Keratinocyte (primary cell): ENCODE data around the gene OGA. TPM values are rescaled to one million over a fixed set of nuclear protein-coding genes. Genes with fewer than 3 reads are reported as not detected.

Experiments used
- DNase-seq: peaks from one replicate; pipeline ENCODE4 v3.0.0-alpha.2; 2011; ENCODE audit warnings: low read depth, missing footprints, low spot score
- FAIRE-seq: peaks from 2 replicates; lab custom pipeline; 2011; peaks lifted over from hg19 to GRCh38; lab: Jason Lieb, UNC
- H2AFZ ChIP-seq: 2 replicates; pipeline ENCODE4 v1.6.0; 2012; ENCODE audit warnings: low read length, control low read depth, inconsistent platforms; ENCODE audit not compliant: control insufficient read depth
- H3K27ac ChIP-seq: 2 replicates; pipeline ENCODE4 v1.5.1; 2011; ENCODE audit warnings: low read length; ENCODE audit not compliant: control insufficient read depth, insufficient read depth
- H3K27me3 ChIP-seq: 3 replicates; pipeline ENCODE4 v1.6.0; 2011; ENCODE audit warnings: low read length; ENCODE audit not compliant: control insufficient read depth, insufficient read depth; ENCODE audit errors: extremely low read depth
- H3K36me3 ChIP-seq, 2 experiments: 2 replicates in 1 of 2; 3 replicates in 1 of 2; pipeline ENCODE4 v1.5.1; 2011; ENCODE audit warnings: low read length in 2 of 2, mild to moderate bottlenecking in 1 of 2; ENCODE audit not compliant: control insufficient read depth in 2 of 2, insufficient read depth in 2 of 2; ENCODE audit errors: extremely low read depth in 1 of 2
- H3K4me1 ChIP-seq: 3 replicates; pipeline ENCODE4 v1.5.1; 2011; ENCODE audit warnings: low read length; ENCODE audit not compliant: control insufficient read depth, insufficient read depth; ENCODE audit errors: extremely low read depth
- H3K4me2 ChIP-seq: 3 replicates; pipeline ENCODE4 v1.6.0; 2011; ENCODE audit warnings: low read depth, low read length; ENCODE audit not compliant: control insufficient read depth, insufficient read depth; ENCODE audit errors: extremely low read depth
- H3K4me3 ChIP-seq, 3 experiments: fragments of 200-600 bp in 1 of 3; sonication (generic) in 1 of 3; 2 replicates in 2 of 3; 3 replicates in 1 of 3; pipeline ENCODE4 v1.5.1; 2011 to 2016; ENCODE audit warnings: low read length in 3 of 3, mild to moderate bottlenecking in 3 of 3, control low read depth in 2 of 3, inconsistent platforms in 1 of 3, low read depth in 1 of 3, mixed read lengths in 1 of 3, mixed run types in 1 of 3, moderate library complexity in 1 of 3; ENCODE audit not compliant: control insufficient read depth in 2 of 3, insufficient read depth in 2 of 3; ENCODE audit errors: extremely low read depth in 1 of 3
- H3K79me2 ChIP-seq: 2 replicates; pipeline ENCODE4 v1.6.0; 2012; ENCODE audit warnings: low read length; ENCODE audit not compliant: control insufficient read depth, insufficient read depth
- H3K9ac ChIP-seq: 3 replicates; pipeline ENCODE4 v1.6.0; 2011; ENCODE audit warnings: low read length; ENCODE audit not compliant: control insufficient read depth, insufficient read depth; ENCODE audit errors: extremely low read depth
- H3K9me1 ChIP-seq: 3 replicates; pipeline ENCODE4 v1.6.0; 2011; ENCODE audit warnings: low read length; ENCODE audit not compliant: control insufficient read depth, insufficient read depth; ENCODE audit errors: extremely low read depth
- H3K9me3 ChIP-seq: 2 replicates; pipeline ENCODE4 v1.5.1; 2012; ENCODE audit warnings: low read depth, low read length; ENCODE audit not compliant: control insufficient read depth
- H4K20me1 ChIP-seq: 3 replicates; pipeline ENCODE4 v1.6.0; 2011; ENCODE audit warnings: low read length; ENCODE audit not compliant: control insufficient read depth, insufficient read depth; ENCODE audit errors: extremely low read depth
- EZH2 ChIP-seq: IDR thresholded peaks from one replicate; pipeline ENCODE4 v1.6.1; 2012; ENCODE audit warnings: inconsistent platforms, mild to moderate bottlenecking, low read length, moderate library complexity
- dilution Hi-C: fragments of 300-500 bp; cut with MboI; formaldehyde crosslinking; loops from one replicate; pipeline ENCODE4 v1.7.0; 2020; ENCODE audit warnings: low sequenced_read_pairs; ENCODE audit not compliant: extremely low pct_ligation_motif_present
- polyA plus RNA-seq, 5 experiments: library from polyadenylated mRNA; depleted of rRNA in 3 of 5; stranded (reverse) in 3 of 5; stranded (forward) in 1 of 5; unstranded in 1 of 5; fragments of >200 nt; gene quantifications; 1 replicate in 1 of 5; 2 replicates in 3 of 5; 3 replicates in 1 of 5; pipeline versions ENCODE4 v1.2.1 to v1.2.3, GENCODE V29; 2011 to 2012; ENCODE audit warnings: missing spikeins in 2 of 5, low read depth in 1 of 5, low replicate concordance in 1 of 5
- TF ChIP-seq, protein P1 (sequence below), 3 experiments: IDR thresholded peaks in 1 of 3; conservative IDR thresholded peaks in 1 of 3; optimal IDR thresholded peaks in 1 of 3; 2 replicates in 2 of 3; 3 replicates in 1 of 3; pipeline versions ENCODE3 to v1.5.1; 2011; ENCODE audit warnings: low read length in 3 of 3, mild to moderate bottlenecking in 3 of 3, moderate library complexity in 2 of 3, control low read depth in 1 of 3, inconsistent platforms in 1 of 3; ENCODE audit not compliant: insufficient read depth in 2 of 3; ENCODE audit errors: extremely low read depth in 1 of 3

OGA gene
- polyA plus RNA-seq, 1 donor (not counting 4 experiments of a cell fraction or from before 2014, with no cell fraction given), result 104 TPM

DNA sequence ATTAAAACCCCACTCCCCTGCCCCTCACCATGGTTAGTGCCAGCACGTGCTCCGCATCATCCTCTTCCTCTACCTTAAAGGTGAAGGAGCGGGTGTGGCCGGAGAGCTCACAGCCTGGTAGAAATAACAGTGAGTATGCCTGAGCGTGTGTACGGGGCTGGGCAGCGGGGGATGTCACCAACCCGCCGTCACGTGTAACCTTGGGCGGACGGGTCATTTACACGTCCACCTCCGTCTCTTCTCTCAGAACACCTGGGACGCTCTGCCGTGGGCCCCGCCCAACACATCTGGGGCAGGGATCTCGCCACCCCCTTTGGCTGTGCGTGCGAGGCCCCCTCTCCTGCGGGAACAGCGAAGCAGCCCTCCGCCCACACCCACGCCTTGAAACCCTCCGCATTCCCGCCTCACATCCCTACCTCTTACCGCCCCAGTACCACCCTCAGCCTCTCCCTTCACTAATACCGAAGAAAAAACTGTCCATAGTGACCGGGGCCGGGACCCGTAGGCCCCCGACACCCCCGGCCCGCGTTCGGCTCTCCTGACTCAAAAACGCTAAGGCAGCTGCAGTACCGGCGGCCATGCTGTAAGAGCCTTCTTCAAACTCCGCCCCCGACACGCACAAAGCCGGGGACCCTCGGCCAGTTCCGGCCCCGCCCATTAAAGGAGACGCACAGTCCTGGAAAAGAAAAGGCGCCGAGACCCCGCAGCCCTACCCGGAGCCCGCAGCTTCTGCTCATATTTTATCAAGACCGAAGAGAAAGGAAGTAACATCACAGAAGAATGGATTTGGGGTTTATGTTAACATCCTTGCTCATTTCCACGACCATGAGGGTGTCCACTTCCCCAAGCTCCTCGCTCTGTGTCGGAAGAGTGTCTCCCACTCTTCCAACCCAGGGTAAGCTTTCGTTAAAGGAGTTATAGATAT lies 35.2 kb downstream of the OGA start, which contains the start of gene NPM3:
NPM3 (minus strand) TSS at position 636 of the 925 bp plus-strand sequence; CDS start at position 580, 56 bp downstream.
- DNase-seq, result no peak
- Histone ChIP-seq H3K4me3 (peak within 1 kb of the TSS; percentile 74 to 88 (median 86)), H3K4me2 (peak within 1 kb of the TSS; percentile 94), H3K27me3 (peaks cover 12% of the 10 kb centered on the region), H3K79me2 (peaks cover 11% of the 10 kb centered on the region), H3K9ac (peak within 1 kb of the TSS; percentile 94), H3K36me3 (peaks cover 17 to 25% of the 10 kb centered on the region in 2 experiments), H4K20me1 (peaks cover 17% of the 10 kb centered on the region), H2AFZ (peak within 1 kb of the TSS; percentile 86), H3K9me1 (no peaks in the 10 kb centered on the region), H3K9me3 (no peaks in the 10 kb centered on the region), H3K27ac (peak within 1 kb of the TSS; percentile 74), H3K4me1 (peaks cover 51% of the 10 kb centered on the region)
- dilution Hi-C loops, result no loop called here
- no peak for FAIRE-seq
- TF ChIP-seq EZH2, result no peak
- TF ChIP-seq, protein P1, sequence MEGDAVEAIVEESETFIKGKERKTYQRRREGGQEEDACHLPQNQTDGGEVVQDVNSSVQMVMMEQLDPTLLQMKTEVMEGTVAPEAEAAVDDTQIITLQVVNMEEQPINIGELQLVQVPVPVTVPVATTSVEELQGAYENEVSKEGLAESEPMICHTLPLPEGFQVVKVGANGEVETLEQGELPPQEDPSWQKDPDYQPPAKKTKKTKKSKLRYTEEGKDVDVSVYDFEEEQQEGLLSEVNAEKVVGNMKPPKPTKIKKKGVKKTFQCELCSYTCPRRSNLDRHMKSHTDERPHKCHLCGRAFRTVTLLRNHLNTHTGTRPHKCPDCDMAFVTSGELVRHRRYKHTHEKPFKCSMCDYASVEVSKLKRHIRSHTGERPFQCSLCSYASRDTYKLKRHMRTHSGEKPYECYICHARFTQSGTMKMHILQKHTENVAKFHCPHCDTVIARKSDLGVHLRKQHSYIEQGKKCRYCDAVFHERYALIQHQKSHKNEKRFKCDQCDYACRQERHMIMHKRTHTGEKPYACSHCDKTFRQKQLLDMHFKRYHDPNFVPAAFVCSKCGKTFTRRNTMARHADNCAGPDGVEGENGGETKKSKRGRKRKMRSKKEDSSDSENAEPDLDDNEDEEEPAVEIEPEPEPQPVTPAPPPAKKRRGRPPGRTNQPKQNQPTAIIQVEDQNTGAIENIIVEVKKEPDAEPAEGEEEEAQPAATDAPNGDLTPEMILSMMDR (optimal IDR thresholded peaks at IDR 0.05 in 1 of 3, IDR thresholded peaks at IDR 0.05 in 1 of 3, conservative IDR thresholded peaks at IDR 0.05 in 1 of 3; ENCODE audit: extremely low read depth in 1 of 3, insufficient read depth in 2 of 3, low read length in 3 of 3), result no peak

- Histone ChIP-seq H3K4me3 (peak overlapping the region; percentile 74 to 88 (median 86)), H3K27ac (peak overlapping the region; percentile 74), H3K4me2 (peak overlapping the region; percentile 94), H3K27me3 (peaks cover 13% of the 10 kb centered on the region), H3K36me3 (peaks cover 19 to 20% of the 10 kb centered on the region in 2 experiments), H3K79me2 (peaks cover 11% of the 10 kb centered on the region), H2AFZ (peak overlapping the region; percentile 86), H3K9me1 (no peaks in the 10 kb centered on the region), H3K9me3 (no peaks in the 10 kb centered on the region), H3K4me1 (peaks cover 51% of the 10 kb centered on the region), H3K9ac (peak overlapping the region; percentile 94), H4K20me1 (peaks cover 18% of the 10 kb centered on the region)
- dilution Hi-C loops, result no loop called here
- TF ChIP-seq, protein P1 (optimal IDR thresholded peaks at IDR 0.05 in 1 of 3, IDR thresholded peaks at IDR 0.05 in 1 of 3, conservative IDR thresholded peaks at IDR 0.05 in 1 of 3; ENCODE audit: extremely low read depth in 1 of 3, insufficient read depth in 2 of 3, low read length in 3 of 3), result no peak
- TF ChIP-seq EZH2, result no peak
- no peak for FAIRE-seq
- no peak for DNase-seq
Observed at GRCh38 chr10:101781984-101782810, 36.0 kb downstream of the OGA start.
